H9 (cell line): ENCODE results near the gene TIMM13. TPM values are rescaled to one million over a fixed set of nuclear protein-coding genes. Genes with fewer than 3 reads are reported as not detected.
A peak's percentile ranks its signal among the peaks of the same experiment; 100 is the strongest.
"Not testable (repeated sequence)": the region's sequence is repeated elsewhere in the genome, so short reads cannot be mapped to it uniquely, and the experiment has no call there.

Experiments
- DNase-seq: peaks from one replicate; pipeline ENCODE4 v3.0.0-alpha.2; 2017
- H2AFZ ChIP-seq: one replicate; pipeline ENCODE4 v1.6.1; 2013; ENCODE audit warnings: mild to moderate bottlenecking, low read length, control low read depth, moderate library complexity
- H2AK5ac ChIP-seq: 2 replicates; pipeline ENCODE4 v1.6.1; 2013; ENCODE audit warnings: low read length, control low read depth, mixed read lengths; ENCODE audit not compliant: insufficient read length
- H2BK120ac ChIP-seq: one replicate; pipeline ENCODE4 v1.6.1; 2013; ENCODE audit warnings: low read depth, mild to moderate bottlenecking, low read length, control low read depth, inconsistent platforms; ENCODE audit not compliant: poor library complexity, severe bottlenecking
- H2BK12ac ChIP-seq: 2 replicates; pipeline ENCODE4 v1.6.1; 2013; ENCODE audit warnings: low read length, control low read depth, mixed read lengths, low read depth; ENCODE audit not compliant: insufficient read length
- H2BK15ac ChIP-seq: 2 replicates; pipeline ENCODE4 v1.6.1; 2013; ENCODE audit warnings: low read depth, low read length, control low read depth
- H2BK20ac ChIP-seq: one replicate; pipeline ENCODE4 v1.6.1; 2013; ENCODE audit warnings: low read depth, mild to moderate bottlenecking, low read length, control low read depth, inconsistent platforms; ENCODE audit not compliant: poor library complexity, severe bottlenecking
- H2BK5ac ChIP-seq: 2 replicates; pipeline ENCODE4 v1.6.1; 2013; ENCODE audit warnings: low read length, control low read depth, mixed read lengths; ENCODE audit not compliant: insufficient read length
- H3K14ac ChIP-seq: 2 replicates; pipeline ENCODE4 v1.6.1; 2013; ENCODE audit warnings: low read length, control low read depth; ENCODE audit not compliant: insufficient read depth
- H3K18ac ChIP-seq: 2 replicates; pipeline ENCODE4 v1.6.1; 2013; ENCODE audit warnings: low read depth, mild to moderate bottlenecking, mixed read lengths, low read length, control low read depth; ENCODE audit not compliant: insufficient read length
- H3K23ac ChIP-seq: 2 replicates; pipeline ENCODE4 v1.6.1; 2013; ENCODE audit warnings: low read length, control low read depth, mixed read lengths, low read depth; ENCODE audit not compliant: insufficient read length
- H3K23me2 ChIP-seq: 2 replicates; pipeline ENCODE4 v1.6.1; 2013; ENCODE audit warnings: low read depth, mild to moderate bottlenecking, mixed read lengths, low read length, control low read depth; ENCODE audit not compliant: insufficient read length, poor library complexity, severe bottlenecking
- H3K27ac ChIP-seq: 2 replicates; pipeline ENCODE4 v1.5.1; 2013; ENCODE audit warnings: low read length, control low read depth, mixed read lengths, low read depth; ENCODE audit not compliant: insufficient read length
- H3K27me3 ChIP-seq: 2 replicates; pipeline ENCODE4 v1.6.1; 2013; ENCODE audit warnings: low read length, control low read depth, inconsistent platforms; ENCODE audit not compliant: insufficient read depth
- H3K4ac ChIP-seq: 2 replicates; pipeline ENCODE4 v1.6.1; 2013; ENCODE audit warnings: low read depth, mild to moderate bottlenecking, control low read depth, inconsistent platforms, low read length, moderate library complexity
- H3K4me1 ChIP-seq: 2 replicates; pipeline ENCODE4 v1.6.1; 2013; ENCODE audit warnings: low read length, control low read depth, inconsistent platforms; ENCODE audit not compliant: insufficient read depth
- H3K4me2 ChIP-seq: 2 replicates; pipeline ENCODE4 v1.6.1; 2013; ENCODE audit warnings: low read length, control low read depth, mixed read lengths; ENCODE audit not compliant: insufficient read length, insufficient read depth
- H3K56ac ChIP-seq: 2 replicates; pipeline ENCODE4 v1.6.1; 2013; ENCODE audit warnings: low read depth, mild to moderate bottlenecking, mixed read lengths, low read length, control low read depth; ENCODE audit not compliant: insufficient read length
- H3K79me1 ChIP-seq: 2 replicates; pipeline ENCODE4 v1.6.1; 2013; ENCODE audit warnings: low read depth, mild to moderate bottlenecking, moderate library complexity, low read length, control low read depth, inconsistent platforms; ENCODE audit not compliant: insufficient read depth, poor library complexity, severe bottlenecking
- H3K79me2 ChIP-seq: 2 replicates; pipeline ENCODE4 v1.6.1; 2013; ENCODE audit warnings: low read length, control low read depth, inconsistent platforms; ENCODE audit not compliant: insufficient read depth
- H3K9ac ChIP-seq: 2 replicates; pipeline ENCODE4 v1.6.1; 2013; ENCODE audit warnings: low read length, control low read depth, mixed read lengths; ENCODE audit not compliant: insufficient read length; ENCODE audit errors: extremely low read depth
- H3K9me3 ChIP-seq: one replicate; pipeline ENCODE4 v1.6.1; 2013; ENCODE audit warnings: low read depth, low read length, inconsistent platforms; ENCODE audit not compliant: control insufficient read depth
- H3T11ph ChIP-seq: one replicate; pipeline ENCODE4 v1.6.1; 2013; ENCODE audit warnings: mild to moderate bottlenecking, low read length, control low read depth, inconsistent platforms
- H4K20me1 ChIP-seq: one replicate; pipeline ENCODE4 v1.6.1; 2013; ENCODE audit not compliant: control insufficient read depth, insufficient read length, insufficient read depth
- H4K5ac ChIP-seq: 2 replicates; pipeline ENCODE4 v1.6.1; 2013; ENCODE audit warnings: low read depth, mild to moderate bottlenecking, mixed read lengths, low read length, control low read depth; ENCODE audit not compliant: insufficient read length
- H4K8ac ChIP-seq: replicated peaks from 2 replicates; pipeline ENCODE4 v1.6.1; 2013; ENCODE audit warnings: low read length, control low read depth, mixed read lengths, low read depth; ENCODE audit not compliant: insufficient read length
- H4K91ac ChIP-seq: 2 replicates; pipeline ENCODE4 v1.6.1; 2013; ENCODE audit warnings: low read depth, mild to moderate bottlenecking, moderate library complexity, mixed read lengths, low read length, control low read depth; ENCODE audit not compliant: insufficient read length
- H3K27ac Mint-ChIP-seq, 3 experiments: 2 replicates in 2 of 3; 3 replicates in 1 of 3; pipeline ENCODE4 v1.8.0; 2020 to 2021; ENCODE audit warnings: mixed read lengths in 3 of 3, mild to moderate bottlenecking in 1 of 3, moderate library complexity in 1 of 3
- H3K27me3 Mint-ChIP-seq: 2 replicates; pipeline ENCODE4 v1.8.0; 2021; ENCODE audit warnings: low read depth, mild to moderate bottlenecking, moderate library complexity, mixed read lengths
- H3K36me3 Mint-ChIP-seq, 3 experiments: 2 replicates in 2 of 3; 3 replicates in 1 of 3; pipeline ENCODE4 v1.8.0; 2020 to 2021; ENCODE audit warnings: low read depth in 3 of 3, mixed read lengths in 3 of 3; ENCODE audit not compliant: insufficient read depth in 1 of 3
- H3K4me1 Mint-ChIP-seq, 2 experiments: 2 replicates each; pipeline ENCODE4 v1.8.0; 2020; ENCODE audit warnings: mixed read lengths in 2 of 2
- H3K4me3 Mint-ChIP-seq, 2 experiments: 2 replicates in 1 of 2; 3 replicates in 1 of 2; pipeline ENCODE4 v1.8.0; 2020 to 2021; ENCODE audit warnings: mild to moderate bottlenecking in 2 of 2, mixed read lengths in 2 of 2, moderate library complexity in 1 of 2
- H3K9me3 Mint-ChIP-seq, 2 experiments: 2 replicates in 1 of 2; 3 replicates in 1 of 2; pipeline ENCODE4 v1.8.0; 2020; ENCODE audit warnings: mild to moderate bottlenecking in 2 of 2, mixed read lengths in 2 of 2, moderate library complexity in 1 of 2
- CTCF ChIP-seq: fragments of 200-600 bp; sonication (generic); conservative IDR thresholded peaks from 3 replicates; pipeline ENCODE4 v1.8.0; 2021; ENCODE audit warnings: antibody characterized with exemption, mild to moderate bottlenecking
- WGBS: extraction: QIAGEN DNeasy Blood & Tissue Kit; methylation state at CpG from one replicate; pipeline ENCODE4 v1.1.7; 2013; ENCODE audit warnings: missing lambda C conversion rate, low lambda C conversion rate, mixed read lengths; ENCODE audit not compliant: insufficient read length; ENCODE audit errors: extremely low coverage; 5-methylcytosine and 5-hydroxymethylcytosine counted together
- total RNA-seq: library from RNA; stranded (reverse); gene quantifications from 2 replicates; pipeline ENCODE4 v1.2.1, GENCODE V29; 2021

The TIMM13 gene
- total RNA-seq, 1 experiment from 2014 or later = 214 TPM

GRCh38 chr19:2464389-2464788, 37.0 kb upstream of the TIMM13 start:
- no peak overlapping the region for H3K27ac Mint-ChIP-seq
- Histone ChIP-seq H2BK15ac (no peak overlapping the region), H3K14ac (no peak overlapping the region), H3K9me3 (no peaks in the 10 kb centered on the region), H2AK5ac (no peak overlapping the region), H3K27ac (no peak overlapping the region), H4K8ac (no peak overlapping the region), H3K4me1 (no peaks in the 10 kb centered on the region; the same call in 1 of the 2 replicates), H3T11ph (no peak overlapping the region), H3K27me3 (no peaks in the 10 kb centered on the region), H3K23ac (no peak overlapping the region), H4K20me1 (no peaks in the 10 kb centered on the region), H2AFZ (no peak overlapping the region), H3K4ac (no peak overlapping the region), H3K4me2 (no peak overlapping the region), H3K23me2 (peaks cover 13% of the 10 kb centered on the region), H2BK5ac (no peak overlapping the region), H3K56ac (no peak overlapping the region), H3K79me1 (no peaks in the 10 kb centered on the region), H4K91ac (no peak overlapping the region), H2BK20ac (no peak overlapping the region), H3K9ac (no peak overlapping the region), H3K79me2 (no peaks in the 10 kb centered on the region), H4K5ac (no peak overlapping the region), H3K18ac (no peak overlapping the region), H2BK12ac (peak overlapping the region; percentile 96), H2BK120ac (no peak overlapping the region)
- no peaks in the 10 kb centered on the region for H3K9me3 Mint-ChIP-seq
- peaks cover 7 to 17% of the 10 kb centered on the region in 2 experiments for H3K4me1 Mint-ChIP-seq
- TF ChIP-seq CTCF = no peak
- peaks cover 2% of the 10 kb centered on the region for H3K27me3 Mint-ChIP-seq
- H3K36me3 Mint-ChIP-seq = no peaks in the 10 kb centered on the region; a peak in 1 of 7 replicates
- no peak for DNase-seq
- no CpG with 5 or more reads among the region's 5 CpGs for WGBS
- H3K4me3 Mint-ChIP-seq = no peak overlapping the region

- not testable (repeated sequence) for H3K14ac ChIP-seq, H3K36me3 Mint-ChIP-seq, H4K8ac ChIP-seq, H3T11ph ChIP-seq, DNase-seq, H3K56ac ChIP-seq, H3K4ac ChIP-seq, H3K27me3 ChIP-seq, H3K27ac ChIP-seq, H3K27me3 Mint-ChIP-seq, H3K9me3 Mint-ChIP-seq, H2AFZ ChIP-seq, H2AK5ac ChIP-seq, H2BK15ac ChIP-seq, H2BK12ac ChIP-seq, H3K4me2 ChIP-seq, H2BK20ac ChIP-seq, H3K4me1 ChIP-seq, H4K5ac ChIP-seq, H3K9ac ChIP-seq, H2BK120ac ChIP-seq, H3K79me1 ChIP-seq, H3K79me2 ChIP-seq, H4K20me1 ChIP-seq, H2BK5ac ChIP-seq, H3K23ac ChIP-seq, H3K9me3 ChIP-seq, H4K91ac ChIP-seq, H3K18ac ChIP-seq
- Mint-ChIP-seq H3K4me1 (peaks cover 5 to 12% of the 10 kb centered on the region in 2 experiments), H3K27ac (peak overlapping the region in 1 of 3 experiments; percentile 52; a peak in 3 of 7 replicates), H3K4me3 (peak overlapping the region in 1 of 2 experiments; percentile 82; a peak in 1 of 5 replicates)
- WGBS = no CpG with 5 or more reads among the region's 5 CpGs
- peaks cover 13% of the 10 kb centered on the region for H3K23me2 ChIP-seq
Measured at GRCh38 chr19:2463694-2464093, 36.3 kb upstream of the TIMM13 start.
